Thymus (tissue), 11 donors: ENCODE data around the gene MANSC1. TPM values are rescaled to one million over a fixed set of nuclear protein-coding genes. Genes with fewer than 3 reads are reported as not detected.

Source experiments
- DNase-seq, 9 donors: peaks; one replicate each; pipeline ENCODE4 v3.0.0-alpha.2; 2013; ENCODE audit warnings: low spot score in 9 of 9, low read depth in 6 of 9, missing footprints in 1 of 9
- H3K27ac ChIP-seq, 2 donors: one replicate each; pipeline ENCODE4 v1.5.1; 2013; ENCODE audit warnings: control low read depth in 1 of 2, low read depth in 1 of 2, low read length in 1 of 2, mild to moderate bottlenecking in 1 of 2, moderate library complexity in 1 of 2
- H3K27me3 ChIP-seq, 2 donors: one replicate each; pipeline ENCODE4 v1.5.1; 2013; ENCODE audit warnings: low read length in 1 of 2; ENCODE audit not compliant: control insufficient read depth in 2 of 2, insufficient read depth in 1 of 2
- H3K36me3 ChIP-seq, 2 donors: one replicate each; pipeline ENCODE4 v1.5.1; 2013; ENCODE audit warnings: low read length in 1 of 2, mild to moderate bottlenecking in 1 of 2, moderate library complexity in 1 of 2; ENCODE audit not compliant: control insufficient read depth in 2 of 2, insufficient read depth in 2 of 2
- H3K4me1 ChIP-seq, 2 donors: one replicate each; pipeline ENCODE4 v1.5.1; 2013; ENCODE audit warnings: low read length in 2 of 2; ENCODE audit not compliant: control insufficient read depth in 2 of 2, insufficient read depth in 2 of 2
- H3K4me3 ChIP-seq, 2 donors: one replicate each; pipeline ENCODE4 v1.5.1; 2013; ENCODE audit warnings: low read length in 2 of 2, control low read depth in 1 of 2, mild to moderate bottlenecking in 1 of 2
- H3K9me3 ChIP-seq, 2 donors: one replicate each; pipeline ENCODE4 v1.5.1; 2013; ENCODE audit warnings: low read length in 1 of 2, mild to moderate bottlenecking in 1 of 2; ENCODE audit not compliant: control insufficient read depth in 2 of 2, insufficient read depth in 1 of 2
- WGBS: extraction: QIAGEN DNeasy Blood & Tissue Kit; methylation state at CpG from one replicate; pipeline ENCODE4 v1.1.7; 2013; 5-methylcytosine and 5-hydroxymethylcytosine counted together
- polyA plus RNA-seq: library from polyadenylated mRNA; stranded (reverse); fragments of 200-250 nt; gene quantifications from one replicate; pipeline ENCODE4 v1.2.3, GENCODE V29; 2013
- total RNA-seq: library from RNA; stranded (reverse); fragments of 120-200 nt; gene quantifications from one replicate; pipeline ENCODE4 v1.2.4, GENCODE V29; 2013
- donor health status: healthy.

MANSC1 gene
- total and polyA plus RNA-seq, 2 donors: 1.0 to 4.6 TPM

GRCh38 chr12:12286441-12286840 lies 63.6 kb downstream of the MANSC1 start:
- no peak overlapping the region for H3K27ac ChIP-seq
- H3K36me3 ChIP-seq: no peaks in the 10 kb centered on the region
- no peak overlapping the region for H3K4me3 ChIP-seq
- DNase-seq: no peak
- no peaks in the 10 kb centered on the region for H3K4me1 ChIP-seq
- H3K9me3 ChIP-seq: no peaks in the 10 kb centered on the region
- 98% methylated on average over 5 of the region's 5 CpGs for WGBS
- H3K27me3 ChIP-seq: no peaks in the 10 kb centered on the region

- Histone ChIP-seq H3K27ac (no peak overlapping the region), H3K36me3 (no peaks in the 10 kb centered on the region), H3K4me1 (no peaks in the 10 kb centered on the region), H3K27me3 (no peaks in the 10 kb centered on the region), H3K9me3 (no peaks in the 10 kb centered on the region), H3K4me3 (no peak overlapping the region)
- WGBS: 94% methylated on average over 7 of the region's 7 CpGs
- no peak for DNase-seq
Measured at GRCh38 chr12:12282761-12283425, 67.1 kb downstream of the MANSC1 start.

DNA sequence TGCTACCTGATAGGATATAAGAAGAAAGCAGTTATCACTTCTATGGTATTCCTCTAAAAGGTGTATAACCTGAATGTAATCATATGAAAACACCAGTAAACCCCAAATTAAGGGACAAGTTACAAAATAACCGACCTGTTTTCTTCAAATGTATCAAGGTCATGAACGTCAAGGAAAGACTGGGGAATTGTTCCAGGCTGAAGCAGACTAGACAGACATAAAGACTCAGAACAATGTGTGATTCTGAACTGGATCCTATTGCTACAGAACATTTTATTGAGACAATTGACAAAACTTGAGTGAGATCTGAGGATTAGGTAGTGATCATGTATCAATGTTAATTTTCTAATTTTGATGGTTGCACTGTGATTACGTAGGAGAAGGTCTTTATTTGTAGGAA lies 67.8 kb downstream of the MANSC1 start:
- no peak overlapping the region for H3K27ac ChIP-seq
- H3K4me1 ChIP-seq: no peaks in the 10 kb centered on the region
- H3K4me3 ChIP-seq: no peak overlapping the region
- H3K36me3 ChIP-seq: no peaks in the 10 kb centered on the region
- H3K9me3 ChIP-seq: no peaks in the 10 kb centered on the region
- no peaks in the 10 kb centered on the region for H3K27me3 ChIP-seq
- WGBS: 95% methylated on average over 3 of the region's 3 CpGs
- no peak for DNase-seq

- no peak for DNase-seq
- H3K27ac ChIP-seq: no peak overlapping the region
- H3K4me3 ChIP-seq: no peak overlapping the region
- no peaks in the 10 kb centered on the region for H3K9me3 ChIP-seq
- no peaks in the 10 kb centered on the region for H3K27me3 ChIP-seq
- WGBS: 100% methylated on average over 1 of the region's 1 CpG
- H3K4me1 ChIP-seq: no peaks in the 10 kb centered on the region
- no peaks in the 10 kb centered on the region for H3K36me3 ChIP-seq
Measured at GRCh38 chr12:12281134-12281533, 68.9 kb downstream of the MANSC1 start.

- H3K27ac ChIP-seq: no peak overlapping the region
Measured at GRCh38 chr12:12278899-12279298, 71.1 kb downstream of the MANSC1 start.

More at GRCh38 chr12:12278899-12279298, 71.1 kb downstream of the MANSC1 start:
- H3K4me1 ChIP-seq: no peaks in the 10 kb centered on the region
- no peak overlapping the region for H3K4me3 ChIP-seq
- no peaks in the 10 kb centered on the region for H3K27me3 ChIP-seq
- H3K36me3 ChIP-seq: no peaks in the 10 kb centered on the region
- no peak for DNase-seq
- no peaks in the 10 kb centered on the region for H3K9me3 ChIP-seq
- 88% methylated on average over 4 of the region's 4 CpGs for WGBS

Other genes with a start within 250 kb of the MANSC1 start
- 11.7 TPM for gene LRP6, start 83.2 kb downstream of the MANSC1 start, total RNA-seq
- 3.3 TPM for gene LRP6, start 83.2 kb downstream of the MANSC1 start, polyA plus RNA-seq
- gene BORCS5, start 6.8 kb upstream of the MANSC1 start, total RNA-seq: 6.0 TPM
- 7.0 TPM for gene BORCS5, start 6.8 kb upstream of the MANSC1 start, polyA plus RNA-seq
- 19.1 TPM for gene DUSP16, start 212.6 kb upstream of the MANSC1 start, total RNA-seq
- 18.2 TPM for gene DUSP16, start 212.6 kb upstream of the MANSC1 start, polyA plus RNA-seq